ENCODE measurements around the gene AMH. TPM values are rescaled to one million over a fixed set of nuclear protein-coding genes. Genes with fewer than 3 reads are reported as not detected.

AMH gene
- total and polyA plus RNA-seq, 4 donors: 0.08 to 0.59 (median 0.47) TPM; not detected in 1

GRCh38 chr19:2288818-2289713, 39.9 kb downstream of the AMH start:
- H3K27me3 ChIP-seq (ENCODE audit: control insufficient read depth in 4 of 4, insufficient read depth in 4 of 4, low read length in 3 of 4): peaks cover 0 to 3% (median 0%) of the 10 kb centered on the region in 4 donors

GRCh38 chr19:2289714-2290435, 40.8 kb downstream of the AMH start:
- H3K9ac ChIP-seq (ENCODE audit: low read depth in 1 of 2, low read length in 2 of 2): no peak overlapping the region
- peak overlapping the region; percentile 50 to 61 for H3K27ac ChIP-seq (ENCODE audit: low read depth in 1 of 2, low read length in 2 of 2)
- TF ChIP-seq NR2F2 (IDR thresholded peaks at IDR 0.05): no peak
- no peak for TF ChIP-seq YY1 (IDR thresholded peaks at IDR 0.05)
- no peak for TF ChIP-seq FOXA1 (IDR thresholded peaks at IDR 0.05)
- TF ChIP-seq HNF4G (IDR thresholded peaks at IDR 0.05): no peak
- TF ChIP-seq ZBTB33 (IDR thresholded peaks at IDR 0.05): no peak
- no peak for TF ChIP-seq REST (IDR thresholded peaks at IDR 0.05)
- TF ChIP-seq FOXA2 (IDR thresholded peaks at IDR 0.05): no peak
- no peak for TF ChIP-seq SP1 (IDR thresholded peaks at IDR 0.05)
- no peak for TF ChIP-seq HNF4A (conservative IDR thresholded peaks at IDR 0.05)
- no peaks in the 10 kb centered on the region for H3K36me3 ChIP-seq (ENCODE audit: control insufficient read depth in 4 of 4, insufficient read depth in 3 of 4, low read depth in 1 of 4, low read length in 3 of 4)
- peaks cover 0 to 20% (median 11%) of the 10 kb centered on the region in 4 donors for H3K4me1 ChIP-seq (ENCODE audit: control insufficient read depth in 4 of 4, insufficient read depth in 4 of 4, low read length in 3 of 4)
- H3K27me3 ChIP-seq (ENCODE audit: control insufficient read depth in 4 of 4, insufficient read depth in 4 of 4, low read length in 3 of 4): peaks cover 0 to 3% (median 0%) of the 10 kb centered on the region in 4 donors
- 3% methylated on average over 74 of the region's 74 CpGs for WGBS
- no peak for DNase-seq (ENCODE audit: low spot score)
- H3K4me3 ChIP-seq (ENCODE audit: low read depth in 1 of 3, low read length in 3 of 3): peak overlapping the region in 2 of 3 donors; percentile 16 to 42
- H3K9me3 ChIP-seq (ENCODE audit: control insufficient read depth in 4 of 4, low read length in 3 of 4): no peaks in the 10 kb centered on the region

More at GRCh38 chr19:2288818-2289713, 39.9 kb downstream of the AMH start:
- TF ChIP-seq GABPA (IDR thresholded peaks at IDR 0.05 in 1 of 2, conservative IDR thresholded peaks at IDR 0.05 in 1 of 2): no peak
- no peak for TF ChIP-seq ATF3 (IDR thresholded peaks at IDR 0.05)
- TF ChIP-seq SP1 (IDR thresholded peaks at IDR 0.05): no peak
- TF ChIP-seq YY1 (IDR thresholded peaks at IDR 0.05): no peak
- no peak for TF ChIP-seq RAD21 (IDR thresholded peaks at IDR 0.05)
- TF ChIP-seq FOXA1 (IDR thresholded peaks at IDR 0.05): no peak
- TF ChIP-seq REST (IDR thresholded peaks at IDR 0.05): no peak
- no peak for TF ChIP-seq HNF4G (IDR thresholded peaks at IDR 0.05)
- no peak for TF ChIP-seq RXRA (IDR thresholded peaks at IDR 0.05)
- H3K4me1 ChIP-seq (ENCODE audit: control insufficient read depth in 4 of 4, insufficient read depth in 4 of 4, low read length in 3 of 4): peaks cover 0 to 20% (median 11%) of the 10 kb centered on the region in 4 donors
- whole genome bisulfite sequencing: 50% methylated on average over 28 of the region's 28 CpGs
- H3K9me3 ChIP-seq (ENCODE audit: control insufficient read depth in 4 of 4, low read length in 3 of 4): no peaks in the 10 kb centered on the region
- DNase-seq (ENCODE audit: low spot score): no peak
- no peaks in the 10 kb centered on the region for H3K36me3 ChIP-seq (ENCODE audit: control insufficient read depth in 4 of 4, insufficient read depth in 3 of 4, low read depth in 1 of 4, low read length in 3 of 4)
- H3K9ac ChIP-seq (ENCODE audit: low read depth in 1 of 2, low read length in 2 of 2): no peak overlapping the region
- H3K27ac ChIP-seq (ENCODE audit: low read depth in 1 of 2, low read length in 2 of 2): peak overlapping the region; percentile 32 to 35
- peak overlapping the region in 1 of 3 donors; percentile 42 for H3K4me3 ChIP-seq (ENCODE audit: low read depth in 1 of 3, low read length in 3 of 3)
